Keratinocyte (primary cell): Measurements from ENCODE around the gene THBD. TPM values are rescaled to one million over a fixed set of nuclear protein-coding genes. Genes with fewer than 3 reads are reported as not detected.

Source experiments
- DNase-seq: peaks from one replicate; pipeline ENCODE4 v3.0.0-alpha.2; 2011; ENCODE audit warnings: low read depth, missing footprints, low spot score
- FAIRE-seq: peaks from 2 replicates; lab custom pipeline; 2011; peaks lifted over from hg19 to GRCh38; lab: Jason Lieb, UNC
- H2AFZ ChIP-seq: 2 replicates; pipeline ENCODE4 v1.6.0; 2012; ENCODE audit warnings: low read length, control low read depth, inconsistent platforms; ENCODE audit not compliant: control insufficient read depth
- H3K27ac ChIP-seq: 2 replicates; pipeline ENCODE4 v1.5.1; 2011; ENCODE audit warnings: low read length; ENCODE audit not compliant: control insufficient read depth, insufficient read depth
- H3K27me3 ChIP-seq: 3 replicates; pipeline ENCODE4 v1.6.0; 2011; ENCODE audit warnings: low read length; ENCODE audit not compliant: control insufficient read depth, insufficient read depth; ENCODE audit errors: extremely low read depth
- H3K36me3 ChIP-seq, 2 experiments: 2 replicates in 1 of 2; 3 replicates in 1 of 2; pipeline ENCODE4 v1.5.1; 2011; ENCODE audit warnings: low read length in 2 of 2, mild to moderate bottlenecking in 1 of 2; ENCODE audit not compliant: control insufficient read depth in 2 of 2, insufficient read depth in 2 of 2; ENCODE audit errors: extremely low read depth in 1 of 2
- H3K4me1 ChIP-seq: 3 replicates; pipeline ENCODE4 v1.5.1; 2011; ENCODE audit warnings: low read length; ENCODE audit not compliant: control insufficient read depth, insufficient read depth; ENCODE audit errors: extremely low read depth
- H3K4me2 ChIP-seq: 3 replicates; pipeline ENCODE4 v1.6.0; 2011; ENCODE audit warnings: low read depth, low read length; ENCODE audit not compliant: control insufficient read depth, insufficient read depth; ENCODE audit errors: extremely low read depth
- H3K4me3 ChIP-seq, 3 experiments: fragments of 200-600 bp in 1 of 3; sonication (generic) in 1 of 3; 2 replicates in 2 of 3; 3 replicates in 1 of 3; pipeline ENCODE4 v1.5.1; 2011 to 2016; ENCODE audit warnings: low read length in 3 of 3, mild to moderate bottlenecking in 3 of 3, control low read depth in 2 of 3, inconsistent platforms in 1 of 3, low read depth in 1 of 3, mixed read lengths in 1 of 3, mixed run types in 1 of 3, moderate library complexity in 1 of 3; ENCODE audit not compliant: control insufficient read depth in 2 of 3, insufficient read depth in 2 of 3; ENCODE audit errors: extremely low read depth in 1 of 3
- H3K79me2 ChIP-seq: 2 replicates; pipeline ENCODE4 v1.6.0; 2012; ENCODE audit warnings: low read length; ENCODE audit not compliant: control insufficient read depth, insufficient read depth
- H3K9ac ChIP-seq: 3 replicates; pipeline ENCODE4 v1.6.0; 2011; ENCODE audit warnings: low read length; ENCODE audit not compliant: control insufficient read depth, insufficient read depth; ENCODE audit errors: extremely low read depth
- H3K9me1 ChIP-seq: 3 replicates; pipeline ENCODE4 v1.6.0; 2011; ENCODE audit warnings: low read length; ENCODE audit not compliant: control insufficient read depth, insufficient read depth; ENCODE audit errors: extremely low read depth
- H3K9me3 ChIP-seq: 2 replicates; pipeline ENCODE4 v1.5.1; 2012; ENCODE audit warnings: low read depth, low read length; ENCODE audit not compliant: control insufficient read depth
- H4K20me1 ChIP-seq: 3 replicates; pipeline ENCODE4 v1.6.0; 2011; ENCODE audit warnings: low read length; ENCODE audit not compliant: control insufficient read depth, insufficient read depth; ENCODE audit errors: extremely low read depth
- CTCF ChIP-seq, 3 experiments: IDR thresholded peaks in 1 of 3; conservative IDR thresholded peaks in 1 of 3; optimal IDR thresholded peaks in 1 of 3; 2 replicates in 2 of 3; 3 replicates in 1 of 3; pipeline versions ENCODE3 to v1.5.1; 2011; ENCODE audit warnings: low read length in 3 of 3, mild to moderate bottlenecking in 3 of 3, moderate library complexity in 2 of 3, control low read depth in 1 of 3, inconsistent platforms in 1 of 3; ENCODE audit not compliant: insufficient read depth in 2 of 3; ENCODE audit errors: extremely low read depth in 1 of 3
- EZH2 ChIP-seq: IDR thresholded peaks from one replicate; pipeline ENCODE4 v1.6.1; 2012; ENCODE audit warnings: inconsistent platforms, mild to moderate bottlenecking, low read length, moderate library complexity
- dilution Hi-C: fragments of 300-500 bp; cut with MboI; formaldehyde crosslinking; loops from one replicate; pipeline ENCODE4 v1.7.0; 2020; ENCODE audit warnings: low sequenced_read_pairs; ENCODE audit not compliant: extremely low pct_ligation_motif_present
- polyA plus RNA-seq, 5 experiments: library from polyadenylated mRNA; depleted of rRNA in 3 of 5; stranded (reverse) in 3 of 5; stranded (forward) in 1 of 5; unstranded in 1 of 5; fragments of >200 nt; gene quantifications; 1 replicate in 1 of 5; 2 replicates in 3 of 5; 3 replicates in 1 of 5; pipeline versions ENCODE4 v1.2.1 to v1.2.3, GENCODE V29; 2011 to 2012; ENCODE audit warnings: missing spikeins in 2 of 5, low read depth in 1 of 5, low replicate concordance in 1 of 5

Gene THBD
- polyA plus RNA-seq, 1 donor (not counting 4 experiments of a cell fraction or from before 2014, with no cell fraction given), result 4.7 TPM

DNA sequence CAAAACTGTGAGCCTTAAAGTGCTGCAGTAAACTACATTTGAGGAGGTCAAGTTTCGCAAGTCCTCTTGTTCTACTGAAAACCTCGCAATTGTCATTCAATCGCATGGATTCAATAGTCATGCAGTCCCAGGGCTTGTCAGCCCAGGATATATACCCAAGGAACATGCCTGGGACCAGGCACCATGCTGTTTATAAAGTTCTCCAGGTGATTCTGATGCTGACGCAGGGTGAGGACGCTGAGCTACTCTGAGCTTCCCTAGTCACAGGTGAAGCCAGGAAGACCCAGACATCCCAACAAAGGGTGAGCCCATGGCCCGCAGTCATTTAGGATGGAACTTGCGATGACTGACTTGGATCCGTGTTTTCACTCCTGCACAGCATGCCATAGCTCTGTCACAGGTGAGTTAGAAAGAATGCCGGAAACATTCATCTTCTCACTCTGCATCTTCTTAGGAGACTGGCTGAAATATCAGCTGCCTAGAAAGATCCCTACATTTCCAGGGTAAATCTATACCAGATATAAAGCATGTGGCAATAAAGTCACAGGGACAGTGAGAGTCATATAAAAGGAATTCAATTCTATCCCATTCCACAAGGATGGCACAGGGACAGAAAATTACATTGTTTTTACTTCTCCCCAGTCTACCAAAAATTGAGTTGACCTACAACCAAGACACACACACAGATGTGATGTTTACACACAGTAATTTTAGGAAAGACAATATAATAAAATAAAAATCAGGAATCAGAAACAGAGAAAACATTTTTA lies 41.4 kb downstream of the THBD start:
- H3K4me3 ChIP-seq, result no peak overlapping the region
- H3K9me3 ChIP-seq, result no peaks in the 10 kb centered on the region
- H3K4me1 ChIP-seq, result peaks cover 4% of the 10 kb centered on the region
- H3K27ac ChIP-seq, result no peak overlapping the region
- no peaks in the 10 kb centered on the region for H3K79me2 ChIP-seq
- dilution Hi-C loops, result no loop called here
- H3K9me1 ChIP-seq, result no peaks in the 10 kb centered on the region
- no peaks in the 10 kb centered on the region for H3K27me3 ChIP-seq
- DNase-seq, result no peak
- H3K36me3 ChIP-seq, result no peaks in the 10 kb centered on the region
- H3K9ac ChIP-seq, result no peak overlapping the region
- no peaks in the 10 kb centered on the region for H4K20me1 ChIP-seq
- FAIRE-seq, result no peak
- H3K4me2 ChIP-seq, result no peak overlapping the region
- no peak for TF ChIP-seq CTCF (optimal IDR thresholded peaks at IDR 0.05 in 1 of 3, IDR thresholded peaks at IDR 0.05 in 1 of 3, conservative IDR thresholded peaks at IDR 0.05 in 1 of 3; ENCODE audit: extremely low read depth in 1 of 3, insufficient read depth in 2 of 3, low read length in 3 of 3)
- no peak for TF ChIP-seq EZH2
- no peak overlapping the region for H2AFZ ChIP-seq

- TF ChIP-seq EZH2 (no peak), CTCF (optimal IDR thresholded peaks at IDR 0.05 in 1 of 3, IDR thresholded peaks at IDR 0.05 in 1 of 3, conservative IDR thresholded peaks at IDR 0.05 in 1 of 3; ENCODE audit: extremely low read depth in 1 of 3, insufficient read depth in 2 of 3, low read length in 3 of 3) (no peak)
- Histone ChIP-seq H3K4me3 (no peak overlapping the region), H3K27me3 (no peaks in the 10 kb centered on the region), H2AFZ (no peak overlapping the region), H3K27ac (no peak overlapping the region), H4K20me1 (no peaks in the 10 kb centered on the region), H3K79me2 (no peaks in the 10 kb centered on the region), H3K9ac (no peak overlapping the region), H3K9me3 (no peaks in the 10 kb centered on the region), H3K4me2 (no peak overlapping the region), H3K36me3 (no peaks in the 10 kb centered on the region), H3K4me1 (peaks cover 4% of the 10 kb centered on the region), H3K9me1 (no peaks in the 10 kb centered on the region)
- FAIRE-seq, result no peak
- dilution Hi-C loops, result no loop called here
- DNase-seq, result no peak
Observed at GRCh38 chr20:23007462-23007861, 42.0 kb downstream of the THBD start.
